ENCODE data around the gene ZNF511.

Gene ZNF511

DNA sequence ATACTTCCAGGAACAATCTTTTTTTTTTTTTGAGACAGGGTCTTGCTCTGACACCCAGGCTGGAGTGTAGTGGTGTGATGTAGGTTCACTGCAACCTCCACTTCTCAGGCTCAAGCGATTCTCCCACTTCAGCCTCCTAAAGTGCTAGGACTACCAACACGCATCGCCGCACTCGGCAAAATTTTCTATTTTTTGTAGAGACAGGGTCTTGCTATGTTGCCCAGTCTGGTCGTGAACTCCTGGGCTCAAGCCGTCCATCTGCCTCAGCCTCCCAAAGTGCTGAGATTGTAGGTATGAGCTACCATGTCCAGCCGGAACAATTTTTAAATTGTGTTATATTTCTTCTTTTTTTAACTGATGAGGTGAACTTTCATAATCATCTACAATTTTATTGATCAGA lies 2.1 kb downstream of the ZNF511 start:
- no peak overlapping the region for H2AFZ ChIP-seq (ENCODE audit: insufficient read depth, low read length, poor library complexity)
- H3K79me1 ChIP-seq (ENCODE audit: low read length), result peaks cover 7% of the 10 kb centered on the region
- H3K9ac ChIP-seq (ENCODE audit: low read length), result no peak overlapping the region
- H4K8ac ChIP-seq (ENCODE audit: low read depth, low read length), result no peak overlapping the region
- no peak for DNase-seq
- H3K36me3 ChIP-seq (ENCODE audit: control insufficient read depth in 1 of 2, insufficient read depth in 2 of 2, low read length in 2 of 2), result peaks cover 16 to 22% of the 10 kb centered on the region in 2 experiments
- no peak overlapping the region for H3K18ac ChIP-seq (ENCODE audit: low read length)
- H3K4ac ChIP-seq (ENCODE audit: low read depth, low read length), result no peak overlapping the region
- no peak overlapping the region for H4K12ac ChIP-seq (ENCODE audit: low read depth, low read length)
- peaks cover 5% of the 10 kb centered on the region for H3K79me2 ChIP-seq (ENCODE audit: control insufficient read depth, insufficient read depth, low read length, poor library complexity)
- no peak overlapping the region for H2BK12ac ChIP-seq (ENCODE audit: low read length)
- H3K4me3 ChIP-seq (ENCODE audit: low read depth, low read length), result no peak overlapping the region
- no peak overlapping the region for H3K27ac ChIP-seq (ENCODE audit: low read depth, low read length)
- no peaks in the 10 kb centered on the region for H3K27me3 ChIP-seq (ENCODE audit: insufficient read depth, low read length)
- no peak overlapping the region for H2BK5ac ChIP-seq (ENCODE audit: low read depth, low read length, poor library complexity)
- H3K14ac ChIP-seq (ENCODE audit: low read length), result no peak overlapping the region
- H2BK120ac ChIP-seq (ENCODE audit: insufficient read depth, low read length, poor library complexity), result no peak overlapping the region
- H3K23ac ChIP-seq (ENCODE audit: low read length), result no peak overlapping the region
- peaks cover 4 to 10% of the 10 kb centered on the region in 2 experiments for H3K4me1 ChIP-seq (ENCODE audit: control insufficient read depth in 1 of 2, insufficient read depth in 2 of 2, low read length in 2 of 2)
- H3K9me3 ChIP-seq (ENCODE audit: insufficient read depth, low read depth, low read length), result peaks cover 5% of the 10 kb centered on the region
- H4K91ac ChIP-seq (ENCODE audit: low read depth, low read length), result no peak overlapping the region
- no peak overlapping the region for H2AK5ac ChIP-seq (ENCODE audit: low read length)
- H3K4me2 ChIP-seq (ENCODE audit: low read length), result no peak overlapping the region
- no CpG with 5 or more reads among the region's 8 CpGs for whole genome bisulfite sequencing (ENCODE audit: extremely low coverage, insufficient coverage, insufficient read length)

DNA sequence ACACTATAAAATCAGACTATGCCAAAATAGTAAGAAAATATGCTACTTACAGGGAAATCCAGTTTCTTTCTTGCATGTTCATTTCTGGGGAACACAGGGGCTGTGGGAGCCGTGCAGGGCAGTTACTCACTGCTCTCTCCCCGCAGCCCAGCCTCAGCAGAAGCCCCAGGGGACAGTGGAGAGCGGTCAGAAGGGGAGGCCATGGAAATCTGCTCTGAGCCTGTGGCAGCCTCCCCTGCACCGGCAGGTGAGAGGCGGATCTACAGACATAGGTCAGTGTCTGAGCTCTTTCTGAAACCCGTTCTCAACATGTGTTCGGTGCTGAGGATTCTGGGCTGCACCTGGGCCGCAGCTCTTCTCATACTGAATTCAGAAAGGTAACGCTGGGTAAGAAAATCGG lies 2.9 kb downstream of the ZNF511 start:
- Histone ChIP-seq H3K36me3 (ENCODE audit: control insufficient read depth in 1 of 2, insufficient read depth in 2 of 2, low read length in 2 of 2) (peaks cover 16 to 22% of the 10 kb centered on the region in 2 experiments), H3K4me3 (ENCODE audit: low read depth, low read length) (no peak overlapping the region), H3K79me1 (ENCODE audit: low read length) (peaks cover 7% of the 10 kb centered on the region), H3K4ac (ENCODE audit: low read depth, low read length) (no peak overlapping the region), H3K14ac (ENCODE audit: low read length) (no peak overlapping the region), H2BK12ac (ENCODE audit: low read length) (no peak overlapping the region), H2AFZ (ENCODE audit: insufficient read depth, low read length, poor library complexity) (no peak overlapping the region), H3K4me2 (ENCODE audit: low read length) (no peak overlapping the region), H3K27me3 (ENCODE audit: insufficient read depth, low read length) (no peaks in the 10 kb centered on the region), H4K12ac (ENCODE audit: low read depth, low read length) (no peak overlapping the region), H2BK120ac (ENCODE audit: insufficient read depth, low read length, poor library complexity) (no peak overlapping the region), H4K8ac (ENCODE audit: low read depth, low read length) (no peak overlapping the region), H3K18ac (ENCODE audit: low read length) (no peak overlapping the region), H3K9ac (ENCODE audit: low read length) (no peak overlapping the region), H3K4me1 (ENCODE audit: control insufficient read depth in 1 of 2, insufficient read depth in 2 of 2, low read length in 2 of 2) (peaks cover 4 to 10% of the 10 kb centered on the region in 2 experiments), H2BK5ac (ENCODE audit: low read depth, low read length, poor library complexity) (no peak overlapping the region), H3K23ac (ENCODE audit: low read length) (no peak overlapping the region), H3K27ac (ENCODE audit: low read depth, low read length) (no peak overlapping the region), H3K9me3 (ENCODE audit: insufficient read depth, low read depth, low read length) (peaks cover 5% of the 10 kb centered on the region), H3K79me2 (ENCODE audit: control insufficient read depth, insufficient read depth, low read length, poor library complexity) (peaks cover 5% of the 10 kb centered on the region), H4K91ac (ENCODE audit: low read depth, low read length) (no peak overlapping the region), H2AK5ac (ENCODE audit: low read length) (no peak overlapping the region)
- WGBS (ENCODE audit: extremely low coverage, insufficient coverage, insufficient read length), result no CpG with 5 or more reads among the region's 10 CpGs
- no peak for DNase-seq

DNA sequence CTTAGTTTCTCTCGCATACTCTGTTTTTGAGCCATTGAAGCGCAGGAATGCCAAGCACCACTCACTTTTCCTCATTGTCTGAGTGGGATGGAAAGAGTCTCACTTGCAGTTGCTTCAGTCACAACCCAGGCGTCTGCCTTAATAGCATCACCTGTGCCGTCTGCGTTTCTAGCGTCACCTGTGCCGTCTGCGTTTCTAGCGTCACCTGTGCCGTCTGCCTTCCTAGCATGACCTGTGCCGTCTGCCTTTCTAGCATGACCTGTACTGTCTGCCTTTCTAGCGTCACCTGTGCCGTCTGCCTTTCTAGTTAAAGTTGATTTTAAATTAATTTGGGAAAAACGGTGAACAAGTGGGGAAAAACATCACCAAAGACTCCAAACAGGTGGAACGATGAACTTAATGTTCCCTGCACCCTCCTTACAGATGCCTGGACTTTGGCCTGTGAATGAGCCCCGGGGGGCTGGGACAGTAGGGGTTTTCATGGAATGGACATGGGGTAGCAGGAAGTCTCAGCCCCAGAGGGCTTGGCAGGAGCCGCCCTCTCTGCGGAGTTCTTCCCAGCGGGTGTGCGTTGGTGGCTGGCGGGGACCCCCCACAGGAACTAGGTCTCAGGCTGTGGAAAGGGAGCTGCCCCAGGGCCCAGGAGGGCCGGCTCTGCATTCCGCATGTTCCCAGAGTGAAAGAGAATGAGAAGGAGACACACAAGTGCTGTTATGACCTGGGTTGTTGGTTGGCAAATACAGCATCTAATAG lies 3.5 kb downstream of the ZNF511 start:
- no CpG with 5 or more reads among the region's 23 CpGs for WGBS (ENCODE audit: extremely low coverage, insufficient coverage, insufficient read length)
- H3K4me3 ChIP-seq (ENCODE audit: low read depth, low read length), result no peak overlapping the region
- no peak overlapping the region for H3K27ac ChIP-seq (ENCODE audit: low read depth, low read length)
- H2BK120ac ChIP-seq (ENCODE audit: insufficient read depth, low read length, poor library complexity), result no peak overlapping the region
- no peaks in the 10 kb centered on the region for H3K27me3 ChIP-seq (ENCODE audit: insufficient read depth, low read length)
- H3K9me3 ChIP-seq (ENCODE audit: insufficient read depth, low read depth, low read length), result peaks cover 5% of the 10 kb centered on the region
- peaks cover 16 to 19% of the 10 kb centered on the region in 2 experiments for H3K36me3 ChIP-seq (ENCODE audit: control insufficient read depth in 1 of 2, insufficient read depth in 2 of 2, low read length in 2 of 2)
- peaks cover 2 to 10% of the 10 kb centered on the region in 2 experiments for H3K4me1 ChIP-seq (ENCODE audit: control insufficient read depth in 1 of 2, insufficient read depth in 2 of 2, low read length in 2 of 2)
- H2AFZ ChIP-seq (ENCODE audit: insufficient read depth, low read length, poor library complexity), result no peak overlapping the region
- no peak overlapping the region for H3K4me2 ChIP-seq (ENCODE audit: low read length)
- H2BK12ac ChIP-seq (ENCODE audit: low read length), result no peak overlapping the region
- peaks cover 5% of the 10 kb centered on the region for H3K79me2 ChIP-seq (ENCODE audit: control insufficient read depth, insufficient read depth, low read length, poor library complexity)
- H4K12ac ChIP-seq (ENCODE audit: low read depth, low read length), result no peak overlapping the region
- no peak overlapping the region for H3K14ac ChIP-seq (ENCODE audit: low read length)
- no peak overlapping the region for H4K8ac ChIP-seq (ENCODE audit: low read depth, low read length)
- no peak overlapping the region for H4K91ac ChIP-seq (ENCODE audit: low read depth, low read length)
- no peak for DNase-seq
- H3K18ac ChIP-seq (ENCODE audit: low read length), result no peak overlapping the region
- no peak overlapping the region for H3K4ac ChIP-seq (ENCODE audit: low read depth, low read length)
- H3K79me1 ChIP-seq (ENCODE audit: low read length), result peaks cover 7% of the 10 kb centered on the region
- H2BK5ac ChIP-seq (ENCODE audit: low read depth, low read length, poor library complexity), result no peak overlapping the region
- H3K9ac ChIP-seq (ENCODE audit: low read length), result no peak overlapping the region
- H2AK5ac ChIP-seq (ENCODE audit: low read length), result no peak overlapping the region
- H3K23ac ChIP-seq (ENCODE audit: low read length), result no peak overlapping the region

DNA sequence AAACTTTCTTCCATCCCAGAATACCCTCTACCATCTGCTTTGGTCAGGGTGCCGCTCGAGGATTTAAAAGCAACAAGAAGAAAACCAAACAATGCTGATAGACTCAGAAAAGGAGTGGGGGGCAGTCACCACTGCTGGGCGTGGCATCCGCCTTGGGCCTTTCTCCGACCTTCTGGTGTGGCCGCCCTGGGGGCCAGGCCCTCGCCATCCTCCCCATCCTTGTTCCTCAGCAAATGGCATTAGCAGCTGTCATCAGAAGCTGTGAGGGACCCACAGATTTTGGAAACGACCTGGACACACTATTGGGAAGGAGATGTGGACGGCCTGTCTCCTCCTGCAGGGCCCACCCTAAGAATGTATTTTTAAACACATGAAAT lies 4.0 kb downstream of the ZNF511 start:
- H3K79me1 ChIP-seq (ENCODE audit: low read length), result peaks cover 7% of the 10 kb centered on the region
- H3K4me2 ChIP-seq (ENCODE audit: low read length), result no peak overlapping the region
- peaks cover 16 to 19% of the 10 kb centered on the region in 2 experiments for H3K36me3 ChIP-seq (ENCODE audit: control insufficient read depth in 1 of 2, insufficient read depth in 2 of 2, low read length in 2 of 2)
- DNase-seq, result no peak
- peaks cover 5% of the 10 kb centered on the region for H3K79me2 ChIP-seq (ENCODE audit: control insufficient read depth, insufficient read depth, low read length, poor library complexity)
- no peak overlapping the region for H4K91ac ChIP-seq (ENCODE audit: low read depth, low read length)
- H2AK5ac ChIP-seq (ENCODE audit: low read length), result no peak overlapping the region
- H3K27me3 ChIP-seq (ENCODE audit: insufficient read depth, low read length), result no peaks in the 10 kb centered on the region
- H4K8ac ChIP-seq (ENCODE audit: low read depth, low read length), result no peak overlapping the region
- H2BK5ac ChIP-seq (ENCODE audit: low read depth, low read length, poor library complexity), result no peak overlapping the region
- H4K12ac ChIP-seq (ENCODE audit: low read depth, low read length), result no peak overlapping the region
- no peak overlapping the region for H3K9ac ChIP-seq (ENCODE audit: low read length)
- no peak overlapping the region for H3K27ac ChIP-seq (ENCODE audit: low read depth, low read length)
- WGBS (ENCODE audit: extremely low coverage, insufficient coverage, insufficient read length), result no CpG with 5 or more reads among the region's 9 CpGs
- no peak overlapping the region for H2BK12ac ChIP-seq (ENCODE audit: low read length)
- H3K18ac ChIP-seq (ENCODE audit: low read length), result no peak overlapping the region
- H2BK120ac ChIP-seq (ENCODE audit: insufficient read depth, low read length, poor library complexity), result no peak overlapping the region
- H3K14ac ChIP-seq (ENCODE audit: low read length), result no peak overlapping the region
- H3K4me1 ChIP-seq (ENCODE audit: control insufficient read depth in 1 of 2, insufficient read depth in 2 of 2, low read length in 2 of 2), result peaks cover 2 to 6% of the 10 kb centered on the region in 2 experiments
- no peak overlapping the region for H2AFZ ChIP-seq (ENCODE audit: insufficient read depth, low read length, poor library complexity)
- H3K4ac ChIP-seq (ENCODE audit: low read depth, low read length), result no peak overlapping the region
- peaks cover 5% of the 10 kb centered on the region for H3K9me3 ChIP-seq (ENCODE audit: insufficient read depth, low read depth, low read length)
- H3K4me3 ChIP-seq (ENCODE audit: low read depth, low read length), result no peak overlapping the region
- no peak overlapping the region for H3K23ac ChIP-seq (ENCODE audit: low read length)

Data from trophoblast cell (in vitro differentiated cells and primary cell).